CD4-positive, alpha-beta T cell treated with Interleukin-17A for 1 hour (primary cell): ENCODE measurements around the gene STK10.

ENCODE experiments used
- DNase-seq: peaks from one replicate; pipeline ENCODE4 v3.0.0-alpha.2; 2020

Gene STK10

DNA sequence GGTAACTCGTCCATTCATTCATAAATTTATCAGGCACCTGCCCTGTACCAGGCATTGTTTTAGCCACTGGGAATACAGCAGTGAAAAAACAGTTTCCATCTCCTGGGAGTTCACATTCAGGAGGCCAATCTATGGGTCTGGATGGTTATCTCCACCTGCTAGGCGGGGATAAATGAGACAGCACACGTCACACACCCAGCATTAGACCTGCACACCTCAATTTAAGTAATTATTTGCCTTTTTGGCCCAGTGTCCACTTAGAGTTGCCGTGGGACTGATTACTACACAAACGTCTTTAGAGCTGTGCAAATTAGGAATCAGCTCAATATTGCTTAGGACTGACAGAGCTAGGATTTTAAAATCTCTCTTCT lies 46.1 kb downstream of the STK10 start:
- no peak for DNase-seq

GRCh38 chr5:172140866-172141265 lies 47.2 kb downstream of the STK10 start:
- DNase-seq, result no peak

- DNase-seq, result no peak
These were observed 47.9 kb downstream of the STK10 start for GRCh38 chr5:172140120-172140519.

DNA sequence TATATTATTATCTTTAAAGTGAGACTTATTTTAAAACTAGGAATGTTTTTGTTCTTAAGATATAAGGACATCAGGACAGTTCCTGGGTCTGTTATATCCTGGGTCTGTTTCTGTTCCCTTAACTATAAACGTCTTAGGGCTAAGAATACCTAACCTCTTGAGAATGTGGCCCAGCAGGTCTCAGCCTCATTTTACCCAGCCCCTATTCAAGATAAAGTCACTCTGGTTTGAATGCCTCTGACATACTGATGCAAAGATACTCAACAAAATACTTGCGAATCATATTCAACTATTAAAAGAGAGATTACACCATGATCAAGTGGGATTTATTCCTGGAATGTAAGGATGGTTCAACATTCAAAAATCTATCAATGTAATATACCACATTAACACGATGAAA lies 51.0 kb downstream of the STK10 start:
- no peak for DNase-seq

GRCh38 chr5:172133359-172134029 lies 54.5 kb downstream of the STK10 start:
- peak; percentile 47 for DNase-seq

DNA sequence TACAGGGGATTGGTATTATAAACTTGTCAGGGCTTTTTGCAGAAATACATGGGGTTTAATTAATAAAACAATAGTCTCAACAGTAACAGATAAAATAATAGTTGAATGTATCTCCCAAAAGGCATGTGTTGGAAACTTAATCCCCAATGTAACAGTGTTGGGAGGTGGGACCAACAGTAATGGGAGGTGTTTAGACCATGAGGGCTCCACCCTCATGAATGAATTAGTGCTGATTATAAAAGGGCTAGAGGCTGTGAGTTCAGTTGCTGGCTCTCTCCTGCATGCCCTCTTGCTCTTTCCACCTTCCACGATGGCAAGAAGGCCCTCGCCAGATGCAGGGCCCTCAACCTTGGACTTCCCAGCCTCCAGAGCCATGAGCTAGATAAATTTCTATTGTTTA lies 56.3 kb downstream of the STK10 start:
- DNase-seq, result no peak

DNA sequence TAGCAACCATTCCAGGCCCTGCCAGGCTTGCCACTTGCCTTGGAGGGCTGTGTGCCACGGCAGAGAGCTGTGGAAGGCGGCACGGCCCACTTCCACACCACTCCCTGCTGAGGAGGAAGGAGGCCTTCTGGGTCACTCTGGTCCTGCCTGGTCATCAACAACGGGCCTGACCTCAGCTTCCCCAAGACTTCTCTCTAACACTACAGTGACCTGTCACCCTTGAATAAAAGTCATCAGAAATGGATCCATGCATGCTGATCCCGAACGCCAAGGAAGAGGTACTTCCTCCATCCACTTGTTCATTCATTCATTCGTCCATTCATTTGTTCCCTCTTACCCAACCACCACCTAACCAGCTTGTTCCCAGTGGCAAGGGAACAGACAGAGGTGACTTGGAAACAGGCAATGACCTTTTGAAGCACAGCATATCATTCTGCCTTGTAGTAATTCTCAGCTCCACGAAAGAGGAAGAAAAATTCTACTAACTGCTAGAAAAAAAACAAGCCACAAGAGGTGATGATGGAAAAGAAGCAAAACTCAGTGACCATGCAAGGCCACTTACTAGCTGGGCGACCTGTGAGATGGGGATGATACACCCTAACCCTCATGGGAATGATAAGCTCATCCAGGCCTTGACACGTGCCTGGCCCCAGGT lies 58.6 kb downstream of the STK10 start:
- no peak for DNase-seq

GRCh38 chr5:172127581-172127980 lies 60.4 kb downstream of the STK10 start:
- DNase-seq, result no peak

GRCh38 chr5:172123269-172123692 lies 64.7 kb downstream of the STK10 start:
- DNase-seq, result no peak

DNA sequence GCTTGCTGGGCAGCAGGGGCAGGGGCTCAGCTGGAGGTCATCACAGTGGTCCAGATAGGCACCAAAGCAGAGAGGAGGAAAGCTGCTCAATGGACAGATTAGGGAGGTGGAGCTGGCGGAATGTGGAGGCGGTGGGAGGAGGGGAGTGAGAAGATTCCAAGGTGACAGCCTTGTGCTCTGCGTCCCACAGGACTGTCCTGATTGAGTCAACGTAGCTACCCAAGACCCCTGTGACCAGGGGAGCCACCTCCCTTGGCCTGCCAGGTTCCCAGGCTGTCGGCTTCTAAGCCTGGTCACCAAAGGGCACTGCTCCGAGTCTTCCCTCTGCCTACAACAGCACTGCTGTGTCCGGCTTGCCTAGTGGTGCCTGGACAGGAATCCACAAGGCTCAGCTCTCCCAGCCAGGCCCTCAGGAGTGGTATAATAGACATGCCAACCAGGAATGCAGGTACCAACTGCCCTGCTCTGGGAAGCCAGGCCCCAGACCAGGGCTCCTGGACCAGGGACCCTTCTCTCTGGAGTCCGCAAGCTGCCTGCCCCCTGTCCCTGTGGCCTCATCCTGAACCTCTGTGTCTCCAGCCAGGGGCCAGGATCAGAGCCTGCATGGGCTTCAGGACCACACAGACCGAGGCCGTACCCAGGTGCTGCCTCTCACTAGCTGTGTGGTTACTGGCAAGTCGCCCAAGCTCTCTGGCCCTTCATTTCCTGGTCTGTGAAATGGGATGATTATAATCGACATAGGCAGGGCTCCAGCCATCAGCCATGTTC lies 67.9 kb downstream of the STK10 start:
- no peak for DNase-seq

- DNase-seq, result no peak
These were observed 69.1 kb downstream of the STK10 start for GRCh38 chr5:172118891-172119290.

- no peak for DNase-seq
These were observed 69.9 kb downstream of the STK10 start for GRCh38 chr5:172117977-172118701.

GRCh38 chr5:172115541-172115982 lies 72.5 kb downstream of the STK10 start:
- peak; percentile 64 for DNase-seq

- DNase-seq, result peak; percentile 87
These were observed 73.1 kb downstream of the STK10 start for GRCh38 chr5:172114875-172115422.

- peak; percentile 85 for DNase-seq
These were observed 75.0 kb downstream of the STK10 start for GRCh38 chr5:172113036-172113435.

DNA sequence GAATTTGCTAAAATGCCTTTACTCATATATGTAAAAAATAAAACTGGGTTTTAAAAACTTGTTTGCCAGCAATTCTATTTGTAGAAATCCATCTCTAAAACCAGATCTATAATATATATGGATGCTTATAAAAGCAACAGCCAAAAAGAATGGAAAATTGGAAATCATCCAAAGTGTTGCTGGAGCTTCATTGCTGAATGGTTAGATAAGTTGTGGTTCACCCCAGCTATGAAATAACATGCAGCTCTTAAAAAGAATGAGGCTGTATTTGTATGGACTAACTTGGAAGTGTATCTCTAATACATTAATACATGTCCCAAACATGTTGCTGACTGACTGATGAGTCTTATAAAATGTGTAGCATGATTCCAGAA lies 76.2 kb downstream of the STK10 start:
- no peak for DNase-seq

DNA sequence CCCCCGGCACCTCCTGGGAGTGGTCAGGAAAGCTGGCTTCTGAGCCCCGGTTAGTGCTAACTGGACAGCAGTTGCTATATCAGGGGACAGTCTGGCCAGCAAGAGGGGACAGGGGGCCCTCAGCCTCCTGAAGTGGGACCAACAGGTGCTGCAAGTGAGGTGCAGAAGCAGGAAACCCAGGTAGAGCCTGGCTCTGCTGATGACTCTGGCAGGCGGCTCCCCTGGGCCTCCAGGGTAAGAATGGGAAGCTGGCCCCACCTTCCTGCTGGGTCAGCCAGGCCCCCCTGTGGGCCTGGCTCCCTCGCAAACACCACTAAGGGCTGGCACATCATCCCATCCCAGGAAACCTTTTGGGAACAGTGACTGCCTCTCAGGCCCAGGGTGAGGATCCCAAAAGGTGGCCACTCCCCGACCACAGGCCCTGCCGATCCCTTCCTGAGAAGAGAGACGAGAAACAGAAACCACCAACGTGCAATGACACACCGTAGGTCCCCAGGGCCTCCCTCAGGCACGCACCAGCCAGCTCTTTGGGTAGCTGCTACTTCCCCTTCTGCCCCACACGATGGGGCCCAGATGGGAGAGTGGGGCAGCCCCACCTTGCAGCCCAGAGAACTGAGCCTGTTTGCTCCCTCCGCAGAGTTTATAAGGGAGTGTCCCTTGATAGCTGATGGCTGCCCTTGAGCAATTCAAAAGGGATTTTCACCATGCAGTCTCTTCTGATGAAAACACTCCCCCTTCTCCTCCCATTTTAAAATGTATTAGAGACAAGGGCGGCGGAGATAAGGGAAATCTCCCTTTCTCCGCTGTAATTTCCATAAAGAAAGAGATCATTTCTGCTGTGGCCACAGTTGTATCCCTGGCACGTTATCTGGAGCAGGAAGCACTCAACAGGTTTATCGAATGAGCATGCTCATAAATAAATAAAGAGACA lies 76.8 kb downstream of the STK10 start:
- peak; percentile 78 for DNase-seq

DNA sequence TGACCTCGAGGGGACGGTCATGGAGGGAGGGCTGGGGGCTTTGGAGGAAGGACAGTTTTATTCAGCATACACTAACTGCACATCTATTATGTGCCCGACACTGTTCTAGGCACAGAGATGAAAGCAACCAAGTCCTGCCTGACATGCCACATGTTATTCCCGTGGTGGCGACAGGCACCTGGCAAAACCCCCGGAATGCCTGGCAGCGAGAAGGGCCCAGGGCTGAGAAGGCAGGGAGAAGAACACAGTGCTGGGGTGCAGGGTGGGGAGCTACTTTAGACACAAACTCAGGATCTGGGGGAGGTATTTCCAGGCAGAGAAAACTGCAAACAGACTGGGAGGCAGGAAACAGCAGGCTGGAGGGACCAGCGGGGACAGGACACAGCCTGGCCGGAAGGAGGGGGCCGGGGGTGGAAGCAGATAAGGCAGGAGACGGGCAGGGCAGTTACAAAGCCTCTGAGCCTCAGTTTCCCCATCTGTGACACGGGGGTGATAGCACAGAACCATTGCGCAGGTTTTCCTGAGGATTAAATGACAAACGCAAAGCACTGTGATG lies 77.7 kb downstream of the STK10 start:
- no peak for DNase-seq

DNA sequence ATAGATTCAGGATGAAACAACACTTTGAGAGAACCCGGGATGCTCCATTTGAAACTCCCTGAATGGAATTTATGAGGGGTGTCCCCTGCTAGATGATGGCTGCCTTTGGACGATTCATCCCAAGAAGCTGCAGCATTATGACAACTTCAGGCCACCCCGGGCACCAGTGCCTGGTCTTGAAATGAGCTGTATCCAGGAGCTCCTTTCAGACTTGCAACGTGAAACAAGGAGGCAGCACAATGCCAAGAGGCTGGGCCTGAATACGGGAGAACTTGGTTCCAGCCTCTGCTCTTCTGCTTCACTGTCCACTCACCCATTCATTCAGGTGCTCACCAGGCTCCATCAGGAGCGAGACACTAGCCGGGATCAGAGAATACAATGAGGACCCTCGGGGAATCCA lies 78.3 kb downstream of the STK10 start:
- DNase-seq, result no peak

- DNase-seq, result no peak
These were observed 80.5 kb downstream of the STK10 start for GRCh38 chr5:172107571-172107970.

- DNase-seq, result peak; percentile 70
These were observed 81.3 kb downstream of the STK10 start for GRCh38 chr5:172106511-172107356.
